AG04450 (cell line): ENCODE data around the gene TIMP2. TPM values are rescaled to one million over a fixed set of nuclear protein-coding genes. Genes with fewer than 3 reads are reported as not detected.

Source experiments
- CTCF ChIA-PET: fragments of 300-600, 350-600 bp; formaldehyde crosslinking; extraction: SDS; loops from one replicate; lab custom pipeline; 2022; ENCODE audit warnings: antibody characterized with exemption, inconsistent platforms; lab: Charles Lee
- POLR2A ChIA-PET: fragments of 350-600 bp; formaldehyde crosslinking; extraction: SDS; loops from one replicate; lab custom pipeline; 2021; ENCODE audit warnings: antibody characterized with exemption, inconsistent platforms; lab: Yijun Ruan, JAX
- DNase-seq: peaks from one replicate; pipeline ENCODE4 v3.0.0-alpha.2; 2011; ENCODE audit warnings: low read depth, low spot score
- H3K27ac ChIP-seq: one replicate; pipeline ENCODE4 v1.5.1; 2012; ENCODE audit warnings: low read depth, low read length, control low read depth
- H3K27me3 ChIP-seq: one replicate; pipeline ENCODE4 v1.6.0; 2012; ENCODE audit warnings: low read length; ENCODE audit not compliant: control insufficient read depth, insufficient read depth
- H3K4me3 ChIP-seq: 2 replicates; pipeline ENCODE4 v1.5.1; 2011; ENCODE audit warnings: mild to moderate bottlenecking, low read depth, low read length, control low read depth
- H3K9me3 ChIP-seq: 2 replicates; pipeline ENCODE4 v1.5.1; 2012; ENCODE audit warnings: low read length; ENCODE audit not compliant: control insufficient read depth, insufficient read depth
- CTCF ChIP-seq: IDR thresholded peaks from 2 replicates; pipeline ENCODE4 v1.5.1; 2011; ENCODE audit warnings: low read depth, low read length, control low read depth, inconsistent platforms
- polyA plus RNA-seq: library from polyadenylated mRNA; depleted of rRNA; stranded (reverse); fragments of >200 nt; gene quantifications from 2 replicates; pipeline ENCODE4 v1.2.3, GENCODE V29; 2011

TIMP2 gene
- polyA plus RNA-seq, 1 experiment: 356 TPM

DNA sequence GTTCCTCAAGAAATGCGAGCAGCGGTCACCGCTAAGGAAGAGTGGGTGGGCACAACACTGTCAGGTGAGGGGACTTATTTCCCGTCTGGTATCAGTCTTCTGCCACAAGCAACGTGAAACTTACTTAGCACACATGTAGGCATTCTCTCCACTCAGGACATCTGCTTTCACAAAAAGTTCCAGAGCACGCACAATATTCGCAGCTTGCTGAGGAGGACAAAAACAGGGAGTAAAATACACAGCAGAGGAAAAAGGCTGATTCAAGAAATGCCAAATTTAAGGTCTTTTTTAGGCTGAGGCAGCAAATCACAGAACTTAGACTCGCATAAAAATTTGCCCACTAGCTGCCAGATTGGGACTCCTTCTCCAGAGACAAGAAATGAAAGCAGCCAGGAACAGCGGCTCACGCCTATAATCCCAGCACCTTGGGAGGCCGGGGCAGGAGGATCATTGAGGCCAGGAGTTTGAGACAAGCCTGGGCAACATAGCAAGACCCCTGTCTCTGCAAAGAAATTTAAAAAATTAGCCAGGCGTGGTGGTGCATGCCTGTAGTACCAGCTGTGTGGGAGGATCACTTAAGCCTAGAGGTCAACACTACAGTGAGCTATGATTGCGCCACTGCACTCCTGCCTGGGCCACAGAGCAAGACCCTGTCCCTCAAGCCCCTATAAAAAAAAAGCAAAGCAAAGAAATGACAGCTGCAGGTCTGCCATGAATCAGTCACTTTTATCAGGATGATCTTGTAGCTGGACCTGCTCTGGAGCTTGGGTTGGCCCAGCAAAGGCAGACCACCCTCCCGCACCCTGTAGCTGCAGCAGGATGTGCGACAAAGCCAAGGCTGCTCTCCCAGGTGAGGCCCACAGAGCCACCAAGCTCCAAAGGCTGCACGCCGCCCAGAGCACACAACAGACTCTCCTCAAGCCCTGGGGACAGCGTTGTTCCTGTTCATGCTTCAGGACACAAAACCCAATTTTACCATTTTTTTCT is 105.1 kb downstream of the TIMP2 start:
- no peaks in the 10 kb centered on the region for H3K9me3 ChIP-seq
- ChIA-PET CTCF (interaction anchor here (0.6 kb wide), 1 partner anchor 173 kb away, joined by 3 read pairs; no protein-coding TSS in a partner anchor), POLR2A (no interaction called here)
- TF ChIP-seq CTCF: no peak
- no peak overlapping the region for H3K4me3 ChIP-seq
- no peak for DNase-seq
- no peaks in the 10 kb centered on the region for H3K27me3 ChIP-seq
- no peak overlapping the region for H3K27ac ChIP-seq

DNA sequence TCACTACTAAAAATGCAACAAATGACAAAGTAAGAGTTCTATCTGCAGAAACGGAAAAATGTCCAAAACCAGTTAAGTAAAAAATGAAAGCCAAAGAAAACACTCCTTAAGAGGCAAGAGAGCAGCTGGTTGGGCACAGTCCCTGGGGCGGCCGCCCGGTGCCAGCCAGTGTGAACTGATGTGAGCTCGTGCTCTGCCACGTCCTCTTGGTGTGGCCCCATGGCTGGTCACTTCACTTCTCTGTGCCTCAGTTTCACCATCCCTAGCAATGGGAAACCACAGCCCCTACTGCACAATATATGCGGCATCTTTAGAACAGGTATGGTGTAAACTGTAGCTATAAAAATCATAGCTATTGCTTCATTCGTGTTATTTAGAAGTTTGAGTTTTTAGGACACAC is 105.8 kb downstream of the TIMP2 start:
- POLR2A ChIA-PET: no interaction called here
- CTCF ChIA-PET: interaction anchor here (0.6 kb wide), 1 partner anchor 173 kb away, joined by 3 read pairs; no protein-coding TSS in a partner anchor
- no peak for DNase-seq
- TF ChIP-seq CTCF: no peak
- no peak overlapping the region for H3K4me3 ChIP-seq
- H3K27me3 ChIP-seq: no peaks in the 10 kb centered on the region
- no peaks in the 10 kb centered on the region for H3K9me3 ChIP-seq
- no peak overlapping the region for H3K27ac ChIP-seq

DNA sequence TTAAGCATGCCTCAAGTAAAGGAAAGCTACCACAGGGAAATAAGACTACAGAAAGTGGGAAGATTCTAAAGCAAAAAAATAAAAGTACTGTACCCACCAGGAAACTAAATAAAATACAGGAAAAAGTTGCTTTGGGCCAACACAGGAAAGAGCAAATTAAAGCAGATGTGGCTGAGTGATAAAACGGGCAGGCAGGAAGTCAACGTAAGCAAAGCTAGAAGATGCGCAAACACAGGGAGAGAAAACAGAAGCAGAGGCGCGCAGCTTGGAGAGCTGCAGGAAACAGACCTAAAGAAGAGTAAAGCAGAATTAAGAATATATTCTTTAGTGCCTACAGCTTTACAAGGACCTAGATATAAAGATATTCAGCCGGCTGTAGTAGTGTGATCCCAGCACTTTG is 106.3 kb downstream of the TIMP2 start:
- Histone ChIP-seq H3K27me3 (no peaks in the 10 kb centered on the region), H3K9me3 (no peaks in the 10 kb centered on the region), H3K27ac (no peak overlapping the region), H3K4me3 (no peak overlapping the region)
- no peak for TF ChIP-seq CTCF
- DNase-seq: no peak
- CTCF ChIA-PET: interaction anchor here (0.6 kb wide), 1 partner anchor 174 kb away, joined by 3 read pairs; no protein-coding TSS in a partner anchor
- POLR2A ChIA-PET: no interaction called here

DNA sequence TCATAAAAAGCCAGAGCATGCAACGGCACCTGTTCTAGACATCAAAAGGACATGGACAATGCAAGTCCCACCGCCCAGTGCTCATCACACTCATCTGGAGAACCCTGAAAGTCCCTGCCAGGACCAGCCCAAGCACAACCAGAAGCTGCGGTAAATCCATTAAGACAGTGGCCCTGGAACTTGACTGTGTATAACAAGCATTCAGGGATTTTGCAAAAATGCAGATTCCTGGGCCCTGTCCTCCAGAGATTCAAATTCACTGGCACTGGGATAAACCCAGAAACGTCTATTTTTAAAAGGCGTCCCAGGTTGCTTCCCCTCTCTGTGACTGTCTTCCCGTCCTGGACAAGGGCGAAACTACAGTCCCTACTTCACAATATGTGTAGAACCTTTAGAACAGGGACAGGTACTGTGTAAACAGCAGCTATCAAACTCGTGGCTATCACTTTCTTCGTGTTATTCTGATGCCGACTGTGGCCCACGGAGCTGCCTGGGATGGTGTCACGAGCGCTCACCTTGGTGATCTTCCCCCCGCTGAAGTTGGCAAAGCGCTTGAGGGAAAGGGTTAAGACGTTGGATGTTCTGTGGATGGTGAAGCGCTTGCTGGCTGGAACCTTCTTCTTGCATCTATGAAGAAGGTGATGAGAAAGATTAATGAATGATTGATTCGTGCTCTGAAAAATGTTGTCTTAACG is 106.9 kb downstream of the TIMP2 start:
- ChIA-PET CTCF (no interaction called here), POLR2A (no interaction called here)
- no peaks in the 10 kb centered on the region for H3K9me3 ChIP-seq
- no peak for TF ChIP-seq CTCF
- no peaks in the 10 kb centered on the region for H3K27me3 ChIP-seq
- no peak for DNase-seq
- H3K27ac ChIP-seq: no peak overlapping the region
- no peak overlapping the region for H3K4me3 ChIP-seq
